ENCODE results near the gene TCF4.
A peak's percentile ranks its signal among the peaks of the same experiment; 100 is the strongest.

Gene TCF4

DNA sequence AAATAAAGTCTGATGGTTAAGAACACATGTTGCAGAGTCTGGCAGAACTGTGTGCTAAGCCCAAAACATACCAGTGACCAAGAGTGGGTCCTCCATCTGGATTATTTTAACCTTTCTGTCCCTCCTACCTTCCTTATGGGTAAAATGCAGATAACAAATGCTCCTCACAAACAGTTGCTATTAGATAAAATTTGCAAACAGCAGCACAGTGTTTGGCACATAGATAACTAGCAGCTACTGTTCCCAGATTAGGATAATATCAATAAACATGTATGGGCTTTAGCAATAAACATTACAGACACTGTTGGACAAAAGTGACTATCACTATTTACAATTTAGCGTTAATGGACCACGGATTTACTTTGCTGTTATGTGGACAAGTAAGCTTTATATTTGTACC lies 154.9 kb downstream of the TCF4 start:
- DNase-seq, result no peak

DNA sequence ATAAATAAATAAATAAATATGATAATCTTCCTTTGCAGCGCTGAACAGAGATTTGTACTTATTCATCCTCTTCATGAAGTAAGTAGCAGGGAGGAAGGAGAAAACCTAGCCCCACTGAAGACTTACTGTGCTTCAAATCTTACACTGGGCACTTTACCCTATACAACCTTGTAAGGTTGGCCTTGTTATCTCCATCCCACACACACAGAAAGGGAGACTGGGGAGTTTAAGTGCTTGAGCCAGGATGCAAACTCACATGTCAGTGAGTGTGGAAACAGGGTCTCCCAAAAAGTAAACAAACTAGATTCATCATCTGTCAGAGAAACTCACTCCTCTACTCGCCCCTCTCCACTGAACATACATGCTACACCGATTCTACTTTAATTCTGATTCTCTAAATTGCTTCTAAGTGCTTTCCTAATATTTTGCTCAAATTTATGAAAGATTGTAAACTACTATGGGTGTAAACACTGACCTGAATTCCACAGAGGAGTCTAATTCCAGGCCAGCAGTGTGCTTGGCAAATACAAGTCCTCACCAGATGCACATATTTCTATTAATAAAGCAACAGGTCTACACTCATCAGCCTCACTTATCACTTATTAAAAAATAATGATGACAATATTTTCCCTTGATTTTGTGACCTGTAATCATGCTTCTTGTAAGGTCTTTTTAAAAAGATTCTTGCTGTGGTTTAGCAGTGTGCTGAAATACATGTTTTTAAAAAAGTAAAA lies 155.5 kb downstream of the TCF4 start:
- no peak for DNase-seq

DNA sequence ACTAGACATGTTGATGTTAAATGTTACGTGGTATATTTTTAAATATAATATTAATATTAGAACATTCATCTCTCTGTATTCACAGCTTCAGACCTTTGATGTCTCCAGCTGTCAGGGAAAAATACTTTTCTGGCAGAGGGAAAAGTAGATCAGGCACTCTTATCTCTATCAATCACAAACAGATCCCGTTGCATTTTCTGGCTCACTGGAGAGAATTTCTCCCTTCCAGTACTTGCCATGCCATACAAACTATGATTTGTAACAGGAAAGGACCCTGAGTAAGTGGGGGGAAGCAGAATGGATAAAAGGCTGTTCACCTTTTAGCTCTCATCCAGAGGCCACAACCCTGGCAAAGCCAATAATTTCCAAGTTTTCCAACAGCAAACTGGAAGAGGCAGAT lies 158.0 kb downstream of the TCF4 start:
- DNase-seq, result no peak

DNA sequence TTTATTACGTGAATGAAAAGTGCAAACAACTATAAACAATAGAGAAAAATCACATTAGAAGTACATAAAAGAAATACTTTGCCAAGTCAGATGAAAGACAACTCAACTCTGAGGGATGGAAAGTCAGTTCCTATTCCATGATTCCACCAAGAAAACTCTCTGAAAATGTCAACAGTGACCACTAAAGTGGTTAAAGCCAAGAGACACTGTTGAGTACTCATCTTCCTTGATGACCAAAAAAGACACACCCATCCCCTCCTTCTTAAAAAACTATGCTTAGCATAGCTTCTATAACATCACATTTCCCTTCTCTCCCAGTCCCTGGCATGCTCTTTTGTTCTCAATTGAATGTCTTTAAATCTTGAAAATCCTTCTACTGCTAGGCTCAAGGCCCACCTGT lies 160.0 kb downstream of the TCF4 start:
- no peak for DNase-seq

DNA sequence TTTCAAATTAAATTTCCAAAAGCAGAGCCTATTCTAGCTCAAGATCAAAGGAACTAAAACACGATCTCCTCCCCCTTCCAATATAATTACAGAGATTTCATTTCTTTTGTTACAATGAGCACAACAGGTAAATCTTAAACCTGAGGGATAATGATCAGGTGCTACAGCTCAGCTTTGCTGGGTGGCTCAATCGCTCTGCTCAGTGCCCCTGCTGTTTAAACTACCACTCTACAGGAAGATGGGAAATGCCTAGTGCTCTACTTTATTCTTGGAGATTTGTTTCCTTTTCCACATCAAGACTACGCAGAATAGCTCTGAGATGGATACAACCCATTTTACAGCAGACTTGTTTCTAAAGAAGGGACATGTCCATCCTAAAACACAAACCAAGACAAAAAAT lies 162.3 kb downstream of the TCF4 start:
- no peak for DNase-seq

DNA sequence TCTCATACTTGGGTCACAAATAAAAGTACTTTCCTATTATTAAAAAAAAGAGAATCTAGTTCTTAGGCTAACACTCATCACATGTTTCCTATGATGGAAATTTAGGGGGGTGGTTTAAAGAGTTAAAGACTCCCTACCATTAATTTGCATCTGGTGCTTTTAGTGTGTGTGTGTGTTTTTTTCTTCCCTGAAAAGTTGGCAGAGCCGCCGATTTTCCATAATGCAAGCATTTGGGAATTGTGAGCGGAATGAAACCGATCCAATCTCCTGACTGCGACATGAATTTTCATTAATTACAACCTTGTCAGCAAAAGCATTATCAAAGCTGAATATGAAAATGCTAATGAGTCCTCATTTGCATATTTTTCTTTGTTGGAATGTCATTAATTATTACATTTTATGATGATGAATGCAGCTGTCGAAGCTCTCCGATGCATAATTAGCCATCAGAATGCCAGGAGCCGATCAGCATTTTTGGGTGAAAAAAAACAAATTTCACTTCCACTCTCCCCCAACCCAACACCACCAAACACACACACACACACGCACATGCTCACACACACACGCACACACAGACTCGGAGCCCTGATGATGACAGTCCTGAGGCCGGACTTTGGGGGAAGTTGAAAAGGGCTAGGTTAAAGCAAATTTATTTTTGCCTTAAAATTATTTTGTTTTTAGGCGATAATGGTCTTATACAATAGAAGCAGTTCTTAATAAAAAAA lies 165.4 kb downstream of the TCF4 start:
- peak; percentile 69 for DNase-seq

DNA sequence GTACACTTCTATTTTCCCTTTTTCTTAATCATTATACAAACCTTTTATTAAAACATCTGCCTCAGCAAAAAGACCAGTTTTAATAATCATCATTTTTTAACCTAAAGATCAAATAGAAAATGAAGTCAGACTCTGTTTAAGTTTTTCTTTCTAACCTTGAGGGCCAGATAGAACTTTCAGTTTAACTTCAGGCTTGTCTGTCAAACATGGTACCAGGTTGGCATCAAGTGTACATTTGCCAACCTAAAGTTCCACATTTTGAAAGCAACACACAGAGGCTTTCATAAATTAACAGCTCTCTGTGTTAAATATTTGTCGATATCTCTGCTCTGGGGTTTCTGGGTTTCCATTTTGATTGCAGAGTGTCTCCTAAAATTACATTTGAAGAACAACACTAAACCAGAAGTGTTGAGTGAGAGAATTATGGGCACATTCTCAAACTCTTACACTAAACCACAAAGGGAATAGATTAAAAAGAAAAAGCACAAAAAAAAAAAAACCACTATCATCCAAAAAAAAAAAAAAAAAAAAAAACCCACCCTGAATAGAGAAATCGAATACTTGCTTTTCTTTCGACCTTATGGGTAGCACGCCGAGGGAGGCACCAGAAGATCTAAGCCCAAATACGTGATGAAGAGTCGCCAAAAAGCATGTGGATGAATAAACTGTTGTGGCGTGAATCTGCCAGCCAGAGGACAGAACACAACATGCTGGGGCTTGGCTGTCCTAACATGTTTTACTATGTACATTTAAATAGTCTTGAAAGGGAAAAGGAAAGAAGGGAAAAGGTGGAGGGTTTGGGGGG lies 166.2 kb downstream of the TCF4 start:
- DNase-seq, result no peak

DNA sequence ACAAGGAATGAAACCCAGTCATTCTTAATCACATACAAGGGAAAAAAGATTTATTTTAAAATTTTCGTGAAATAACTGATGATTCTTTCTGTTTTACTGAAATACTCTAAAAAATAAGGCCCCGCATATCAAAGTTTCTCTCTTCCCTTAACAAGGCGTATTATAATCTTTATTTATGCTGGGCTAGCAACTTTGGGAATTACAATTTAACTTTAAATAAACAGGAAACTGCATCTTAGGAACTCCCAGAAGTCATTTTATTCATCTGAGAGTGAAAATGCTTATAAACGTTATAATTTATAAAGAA lies 166.7 kb downstream of the TCF4 start:
- DNase-seq, result no peak

DNA sequence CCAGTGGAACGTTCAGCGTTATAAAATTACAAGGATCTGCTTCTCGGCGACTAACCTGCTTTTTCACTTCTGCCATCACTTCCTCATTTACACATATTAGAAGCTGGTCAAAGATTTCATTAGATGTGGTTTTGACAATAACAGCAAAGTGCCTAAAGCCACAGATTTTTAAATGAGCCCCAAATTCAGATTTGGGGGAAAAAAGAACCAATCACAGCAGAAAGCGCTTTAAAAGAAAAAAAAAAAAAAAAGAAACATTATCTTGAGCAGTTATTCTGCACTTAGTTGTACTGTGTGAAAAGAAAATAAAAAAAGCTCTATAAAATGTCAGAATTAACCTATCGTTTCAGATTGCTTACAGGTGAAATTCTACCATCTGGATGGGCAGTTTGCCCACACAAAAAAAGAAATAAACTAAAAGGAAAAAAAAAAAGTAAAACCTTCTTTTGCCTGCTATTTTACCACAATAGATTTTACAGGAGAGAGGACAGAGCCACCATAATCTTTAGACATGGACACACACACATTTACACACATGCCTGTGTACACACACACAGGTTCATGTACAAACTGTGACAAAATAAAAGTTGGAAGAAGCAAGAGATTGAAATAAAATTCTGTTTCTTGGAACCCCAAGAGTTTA lies 167.2 kb downstream of the TCF4 start:
- DNase-seq, result no peak

DNA sequence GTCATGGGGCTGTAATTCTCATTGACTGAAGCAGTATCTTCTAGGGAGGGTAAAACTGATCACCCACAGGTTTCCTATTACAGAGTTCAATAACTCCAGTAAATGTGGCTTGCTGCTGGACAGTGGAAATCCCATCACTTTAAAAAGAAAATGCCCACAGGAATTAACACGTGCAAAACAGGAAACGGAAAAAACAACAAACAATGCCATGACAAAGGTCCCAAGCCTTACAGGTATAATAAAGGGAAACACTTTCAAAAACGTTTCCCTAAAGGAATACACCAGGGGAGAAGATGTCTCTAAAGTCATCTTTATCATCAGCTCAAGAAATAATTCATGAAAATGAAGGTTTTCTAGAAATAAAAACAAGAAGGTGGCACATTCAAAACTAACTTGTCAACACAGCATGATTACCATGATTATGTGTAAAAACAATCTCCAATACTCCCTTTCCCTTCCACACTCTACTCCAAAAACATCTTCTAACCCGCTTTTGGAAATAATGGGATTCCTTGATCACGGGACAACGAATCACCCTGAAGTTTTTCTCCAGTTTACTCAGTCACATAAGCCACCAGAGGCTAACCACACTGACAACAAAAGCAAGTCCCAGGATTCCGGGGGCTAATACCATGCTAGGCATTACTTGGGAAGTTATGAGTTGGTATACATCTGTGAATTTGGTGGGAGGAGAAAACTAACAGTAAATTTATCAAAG lies 167.9 kb downstream of the TCF4 start:
- no peak for DNase-seq

DNA sequence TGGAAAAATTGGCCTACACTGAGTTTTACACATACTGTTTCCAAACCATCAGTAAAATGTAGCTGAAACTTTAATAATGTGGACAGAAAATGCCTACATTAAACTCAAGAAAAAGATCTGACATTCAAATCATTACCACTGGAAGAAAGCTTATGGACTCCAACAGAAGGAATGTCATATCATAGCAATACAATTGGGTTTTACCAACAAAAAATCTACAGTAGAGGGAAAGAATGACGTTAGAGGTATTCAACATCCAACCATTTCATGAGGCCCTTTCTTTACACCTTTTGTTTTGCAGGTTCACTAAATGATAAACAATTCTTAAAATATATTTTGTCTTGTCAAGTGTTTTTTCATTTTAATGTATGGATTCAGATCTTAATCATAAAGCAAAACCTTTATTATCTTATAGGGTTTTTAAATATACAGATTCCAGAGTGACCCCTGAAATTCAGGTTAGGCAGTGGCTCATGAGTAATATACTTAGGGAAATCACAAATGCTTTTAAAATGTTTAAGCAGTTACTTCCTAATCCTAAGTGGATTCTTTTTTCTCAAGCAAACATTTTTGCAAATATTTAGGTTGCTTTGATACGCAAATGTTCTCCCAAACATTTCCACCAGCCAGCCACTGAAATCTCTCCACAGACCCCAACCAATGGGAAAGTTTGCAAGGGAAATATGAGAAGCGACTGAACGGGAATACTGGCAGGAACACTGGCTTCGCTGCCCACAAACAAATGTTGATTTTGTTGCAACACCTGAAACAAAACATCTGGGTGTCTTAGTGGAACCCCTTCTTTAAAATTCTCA lies 168.7 kb downstream of the TCF4 start:
- DNase-seq, result no peak

DNA sequence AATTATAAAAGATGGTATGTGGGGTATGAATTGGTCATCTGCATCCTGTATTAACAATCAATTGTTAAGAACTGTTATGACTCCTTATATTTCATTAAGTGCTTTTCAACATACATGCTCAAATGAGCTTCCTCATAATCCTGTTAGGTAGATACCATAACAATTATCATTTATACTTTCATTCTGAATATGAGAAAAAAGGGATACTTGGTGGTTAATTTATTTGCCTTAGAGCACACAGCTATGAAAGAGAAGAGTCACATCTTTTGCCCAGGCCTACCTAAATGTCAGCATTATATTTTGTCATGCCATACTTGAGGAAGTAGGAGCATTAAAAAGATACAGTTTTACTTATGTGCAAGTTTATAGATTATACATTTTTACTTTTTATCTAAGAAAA lies 169.6 kb downstream of the TCF4 start:
- DNase-seq, result no peak

DNA sequence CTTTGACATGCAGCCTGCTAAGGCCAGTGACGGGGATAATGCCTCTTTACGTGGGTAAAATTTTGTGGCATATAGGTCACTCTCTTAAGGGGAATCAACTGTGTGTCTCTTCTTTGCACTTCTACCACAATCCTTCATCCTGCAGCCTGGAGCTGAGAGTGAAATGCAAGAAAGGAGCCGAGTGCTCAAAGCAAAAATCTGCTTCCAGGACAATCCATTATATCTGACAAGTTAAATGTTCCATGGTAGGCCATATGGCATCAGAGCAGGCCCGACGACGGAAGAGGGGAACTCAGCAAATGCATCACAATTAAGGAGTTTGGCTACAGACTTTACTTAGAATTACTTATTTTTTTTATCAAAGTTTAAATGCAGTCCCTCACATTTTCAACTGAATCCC lies 171.2 kb downstream of the TCF4 start:
- no peak for DNase-seq

DNA sequence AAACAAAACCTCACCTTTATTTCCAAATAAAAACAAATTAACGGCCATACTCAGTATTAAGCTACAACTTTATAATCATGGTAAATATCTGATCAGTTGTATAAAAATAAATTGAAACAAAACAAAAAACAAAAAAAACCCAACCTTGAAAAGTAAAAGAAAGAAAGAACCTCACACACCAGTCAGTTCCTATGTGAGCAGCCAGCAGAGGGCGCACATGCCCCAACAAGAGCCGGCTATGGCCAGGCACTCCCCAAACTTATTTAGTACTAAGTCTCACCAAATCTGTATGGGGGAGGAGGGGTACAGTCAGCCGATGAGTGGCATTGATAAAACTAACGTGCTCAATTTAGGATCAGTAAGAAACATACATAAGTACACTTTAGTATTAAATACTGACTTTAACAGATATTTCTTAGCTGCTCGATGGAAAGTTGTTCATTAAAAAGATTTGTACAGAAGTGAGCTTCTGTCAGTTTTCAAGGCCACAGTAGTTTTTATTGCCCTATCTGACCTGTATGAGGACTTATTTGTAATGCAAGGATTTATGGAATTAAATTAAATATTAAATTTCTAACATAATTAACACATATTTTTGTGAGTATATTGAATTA lies 172.6 kb downstream of the TCF4 start:
- peak; percentile 68 for DNase-seq

DNA sequence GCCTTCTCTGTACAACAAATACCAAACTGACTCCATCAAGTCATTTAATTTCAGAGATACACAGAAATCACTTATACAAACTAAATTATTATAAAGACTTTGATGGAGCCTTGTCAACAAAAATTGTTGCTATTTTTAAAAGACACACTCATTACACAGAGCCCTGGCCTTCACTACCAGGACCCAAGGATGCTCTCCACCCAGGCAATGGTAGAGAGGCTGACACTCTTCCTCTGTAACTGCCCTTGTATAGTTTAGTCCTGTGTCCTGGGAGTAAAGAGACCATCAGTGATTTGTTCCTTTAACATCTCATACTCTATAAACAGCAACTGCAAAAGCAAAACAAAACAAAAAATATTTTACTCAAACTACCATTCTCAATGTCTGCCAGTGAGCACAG lies 173.5 kb downstream of the TCF4 start:
- DNase-seq, result no peak

DNA sequence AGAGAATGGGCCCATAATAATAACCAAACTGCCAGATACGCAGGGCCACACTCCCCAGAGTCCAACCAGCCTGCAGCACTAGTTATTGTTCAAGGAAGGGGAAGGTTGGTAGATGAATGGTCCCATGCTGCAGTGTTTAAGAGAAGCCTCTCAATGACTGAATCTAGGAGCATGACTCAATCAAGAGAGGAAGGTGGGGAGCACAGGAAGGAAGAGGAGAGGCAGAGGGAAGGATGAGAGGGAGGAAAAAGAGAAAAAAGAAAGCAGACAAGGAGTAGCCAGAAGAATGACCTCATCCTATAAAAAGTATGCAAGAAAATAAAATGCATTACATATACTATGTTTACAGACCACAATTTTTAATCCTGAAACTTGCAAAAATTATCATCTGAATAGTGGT lies 174.5 kb downstream of the TCF4 start:
- DNase-seq, result no peak

DNA sequence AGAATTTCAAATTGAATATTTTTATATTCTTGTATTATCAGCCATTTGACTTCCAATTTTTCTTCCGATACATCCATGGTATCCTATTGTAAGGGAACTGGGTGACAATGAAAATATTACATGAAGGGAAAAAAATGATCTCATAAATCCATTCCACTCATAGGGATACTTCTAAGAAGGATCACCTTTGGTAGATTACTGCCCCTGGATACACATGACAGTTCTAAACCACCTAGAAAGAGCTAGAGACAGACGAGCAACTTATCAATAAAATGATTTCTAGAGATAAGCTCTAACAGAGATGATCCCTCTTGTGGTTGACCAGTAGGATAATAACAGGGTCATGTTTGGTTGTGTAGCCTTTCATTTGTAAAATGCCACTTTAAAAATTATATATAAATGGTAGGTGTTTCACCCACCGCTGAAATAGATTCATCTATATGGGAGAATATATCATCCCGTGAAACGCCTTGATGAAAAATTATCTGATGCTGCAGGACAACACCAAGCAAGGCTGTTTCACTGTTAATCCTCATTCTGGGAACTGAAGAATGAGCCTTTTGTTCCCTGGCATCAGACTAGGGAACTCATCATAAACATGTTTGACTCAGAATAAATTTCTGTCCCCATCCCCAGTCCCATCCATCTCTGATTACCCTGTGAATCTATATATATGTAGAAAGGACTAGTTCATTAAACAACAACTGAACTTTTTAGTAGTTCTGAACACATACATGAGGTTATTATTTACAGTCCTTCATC lies 180.0 kb downstream of the TCF4 start:
- no peak for DNase-seq

DNA sequence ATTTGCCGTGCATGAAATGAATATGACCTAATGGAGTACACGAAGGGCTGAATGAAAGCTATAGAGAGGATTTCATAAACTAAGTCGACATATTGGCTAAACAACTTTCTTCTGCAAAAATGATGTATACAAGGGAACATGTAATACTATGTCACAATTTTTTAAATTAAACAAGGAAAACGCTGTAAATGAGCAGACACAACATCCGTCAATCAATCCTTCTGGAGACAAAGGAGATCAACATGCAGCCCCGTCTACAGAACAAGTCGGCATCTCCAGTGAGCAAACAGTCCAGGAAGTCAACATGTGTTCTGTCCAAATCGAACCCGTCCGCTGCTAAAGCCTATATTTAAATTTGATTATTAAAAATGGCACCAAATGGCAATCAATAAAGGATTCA lies 180.8 kb downstream of the TCF4 start:
- DNase-seq, result no peak

DNA sequence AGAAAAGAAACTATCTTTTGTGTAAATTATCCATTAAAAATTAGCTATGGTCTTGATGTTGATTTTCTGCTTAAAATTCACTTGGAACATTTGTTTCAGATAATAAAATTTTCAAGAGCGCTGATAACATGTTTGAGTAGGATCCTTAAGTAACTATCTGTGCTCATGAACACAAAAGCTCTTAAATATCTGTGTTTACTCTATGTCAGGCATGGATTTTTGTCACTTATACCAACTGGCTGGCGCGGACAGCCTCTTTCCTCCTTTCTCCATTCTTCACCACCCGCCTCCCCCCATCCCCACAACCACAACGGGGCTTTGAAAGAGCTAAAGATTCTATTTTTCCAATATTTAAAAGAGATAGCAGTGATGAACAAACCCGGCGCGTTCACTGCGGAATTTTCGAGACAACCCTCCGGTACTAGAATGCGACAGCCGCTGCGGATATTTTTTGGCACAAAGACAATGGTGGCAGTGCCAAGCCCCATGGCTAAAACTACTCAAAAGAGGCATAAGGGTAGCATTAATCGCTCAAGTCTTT lies 181.5 kb downstream of the TCF4 start:
- DNase-seq, result no peak

DNA sequence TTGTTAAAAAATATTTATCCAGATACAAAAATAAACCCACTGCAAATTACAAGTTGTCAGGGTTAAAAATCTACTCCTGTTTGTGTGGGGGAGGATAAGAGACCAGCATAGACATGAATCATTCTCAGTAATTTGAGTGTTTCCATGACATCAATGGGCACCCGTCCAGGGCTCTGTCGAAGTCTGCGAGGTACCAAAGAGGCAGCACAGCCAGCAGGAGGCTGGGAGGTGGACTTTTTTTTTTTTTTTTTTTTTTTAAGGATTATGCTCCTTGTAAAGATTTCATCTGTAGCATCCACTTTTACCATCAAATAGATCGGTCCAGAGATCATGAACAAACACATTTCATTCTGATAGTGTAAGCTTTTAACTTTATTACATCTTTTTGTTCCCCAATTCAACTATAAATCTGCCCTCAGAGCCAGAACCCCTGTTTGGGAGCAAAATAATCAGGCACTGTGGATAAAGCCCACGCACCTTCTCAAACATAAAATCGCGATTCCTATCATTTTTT lies 182.0 kb downstream of the TCF4 start:
- DNase-seq, result no peak

Measured in retina (tissue), 1 donor.